ENCODE measurements around the gene GFI1B. TPM values are rescaled to one million over a fixed set of nuclear protein-coding genes. Genes with fewer than 3 reads are reported as not detected.

The GFI1B gene
- total RNA-seq, 1 experiment from 2014 or later = 0.79 TPM

- POLR2A ChIA-PET = interaction anchor here (0.6 to 0.9 kb wide), 2 partner anchors 28 to 647 kb away, joined by 3 read pairs; partner anchors contain the start of genes GTF3C5 and SETX
- no peaks in the 10 kb centered on the region for H3K27me3 ChIP-seq (replicated peaks; ENCODE audit: control insufficient read depth, insufficient read depth, low read length)
- no peaks in the 10 kb centered on the region for H3K9me3 ChIP-seq
- intact Hi-C loops (cut with micrococcal nuclease; ENCODE audit: unreplicated experiment) = no loop called here
- H3K27ac Mint-ChIP-seq (ENCODE audit: unreplicated experiment) = no peak overlapping the region
- peaks cover 6% of the 10 kb centered on the region; the same call in 1 of the 2 replicates for H3K4me1 ChIP-seq
- H3K4me3 ChIP-seq (ENCODE audit: low read depth, low read length) = no peak overlapping the region
- no peak for DNase-seq
- peaks cover 6% of the 10 kb centered on the region for H3K27me3 Mint-ChIP-seq (ENCODE audit: insufficient read depth, unreplicated experiment)
- CTCF ChIA-PET = interaction anchor here (0.6 kb wide), 1 partner anchor 57 kb away, joined by 4 read pairs; no protein-coding TSS in a partner anchor
- BruUV-seq (replicated peaks) = no TSS peak
- H3K36me3 Mint-ChIP-seq (ENCODE audit: insufficient read depth, unreplicated experiment) = no peaks in the 10 kb centered on the region
- no peak overlapping the region for H3K4me3 Mint-ChIP-seq (ENCODE audit: unreplicated experiment)
- TF ChIP-seq, protein P1, sequence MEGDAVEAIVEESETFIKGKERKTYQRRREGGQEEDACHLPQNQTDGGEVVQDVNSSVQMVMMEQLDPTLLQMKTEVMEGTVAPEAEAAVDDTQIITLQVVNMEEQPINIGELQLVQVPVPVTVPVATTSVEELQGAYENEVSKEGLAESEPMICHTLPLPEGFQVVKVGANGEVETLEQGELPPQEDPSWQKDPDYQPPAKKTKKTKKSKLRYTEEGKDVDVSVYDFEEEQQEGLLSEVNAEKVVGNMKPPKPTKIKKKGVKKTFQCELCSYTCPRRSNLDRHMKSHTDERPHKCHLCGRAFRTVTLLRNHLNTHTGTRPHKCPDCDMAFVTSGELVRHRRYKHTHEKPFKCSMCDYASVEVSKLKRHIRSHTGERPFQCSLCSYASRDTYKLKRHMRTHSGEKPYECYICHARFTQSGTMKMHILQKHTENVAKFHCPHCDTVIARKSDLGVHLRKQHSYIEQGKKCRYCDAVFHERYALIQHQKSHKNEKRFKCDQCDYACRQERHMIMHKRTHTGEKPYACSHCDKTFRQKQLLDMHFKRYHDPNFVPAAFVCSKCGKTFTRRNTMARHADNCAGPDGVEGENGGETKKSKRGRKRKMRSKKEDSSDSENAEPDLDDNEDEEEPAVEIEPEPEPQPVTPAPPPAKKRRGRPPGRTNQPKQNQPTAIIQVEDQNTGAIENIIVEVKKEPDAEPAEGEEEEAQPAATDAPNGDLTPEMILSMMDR (IDR thresholded peaks at IDR 0.05; ENCODE audit: insufficient read depth in 1 of 2, low read depth in 1 of 2, low read length in 1 of 2, severe bottlenecking in 1 of 2, unreplicated experiment in 1 of 2) = no peak
- H3K36me3 ChIP-seq (ENCODE audit: control insufficient read depth, insufficient read depth, low read length) = no peaks in the 10 kb centered on the region
- H3K4me1 Mint-ChIP-seq (ENCODE audit: low read depth, unreplicated experiment) = no peaks in the 10 kb centered on the region
- no peaks in the 10 kb centered on the region for H3K9me3 Mint-ChIP-seq (ENCODE audit: unreplicated experiment)
These were observed 23.9 kb downstream of the GFI1B start for GRCh38 chr9:133002147-133003070.

DNA sequence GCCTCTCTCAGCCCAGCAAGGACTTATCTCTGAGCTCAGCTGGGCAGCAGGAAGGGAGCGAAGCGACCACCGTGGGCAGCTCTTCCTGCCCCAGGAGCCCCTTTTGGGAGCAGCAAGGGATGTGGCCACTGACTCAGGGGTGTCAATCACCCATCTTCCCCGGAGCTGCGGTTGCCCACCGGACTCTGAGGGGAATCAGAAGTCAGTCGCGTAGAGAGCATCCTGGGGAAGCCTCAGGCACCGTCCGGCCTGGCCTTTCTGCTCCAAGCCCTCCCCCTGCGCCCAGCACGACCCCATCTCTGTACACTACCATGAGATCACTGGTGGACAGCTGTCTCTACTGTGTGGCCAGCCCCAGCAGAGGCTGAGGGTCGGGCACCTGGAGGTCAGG, 24.6 kb downstream of the GFI1B start:
- no peaks in the 10 kb centered on the region for H3K9me3 Mint-ChIP-seq (ENCODE audit: unreplicated experiment)
- peaks cover 6% of the 10 kb centered on the region for H3K27me3 Mint-ChIP-seq (ENCODE audit: insufficient read depth, unreplicated experiment)
- TF ChIP-seq, protein P1 (IDR thresholded peaks at IDR 0.05; ENCODE audit: insufficient read depth in 1 of 2, low read depth in 1 of 2, low read length in 1 of 2, severe bottlenecking in 1 of 2, unreplicated experiment in 1 of 2) = no peak
- no peak overlapping the region for H3K4me3 Mint-ChIP-seq (ENCODE audit: unreplicated experiment)
- Histone ChIP-seq H3K4me3 (ENCODE audit: low read depth, low read length) (no peak overlapping the region), H3K4me1 (no peaks in the 10 kb centered on the region), H3K27me3 (replicated peaks; ENCODE audit: control insufficient read depth, insufficient read depth, low read length) (no peaks in the 10 kb centered on the region), H3K36me3 (ENCODE audit: control insufficient read depth, insufficient read depth, low read length) (no peaks in the 10 kb centered on the region), H3K9me3 (no peaks in the 10 kb centered on the region)
- no peak overlapping the region for H3K27ac Mint-ChIP-seq (ENCODE audit: unreplicated experiment)
- ChIA-PET POLR2A (interaction anchor here (0.9 kb wide), 1 partner anchor 27 kb away, joined by 3 read pairs; the partner anchor contains the start of gene GTF3C5), CTCF (no interaction called here)
- intact Hi-C loops (cut with micrococcal nuclease; ENCODE audit: unreplicated experiment) = no loop called here
- no peak for DNase-seq
- no peaks in the 10 kb centered on the region for H3K36me3 Mint-ChIP-seq (ENCODE audit: insufficient read depth, unreplicated experiment)
- BruUV-seq (replicated peaks) = no TSS peak
- no peaks in the 10 kb centered on the region for H3K4me1 Mint-ChIP-seq (ENCODE audit: low read depth, unreplicated experiment)

GRCh38 chr9:133003671-133004090, 25.2 kb downstream of the GFI1B start:
- no peaks in the 10 kb centered on the region for H3K27me3 ChIP-seq (replicated peaks; ENCODE audit: control insufficient read depth, insufficient read depth, low read length)
- CTCF ChIA-PET = no interaction called here
- H3K27ac Mint-ChIP-seq (ENCODE audit: unreplicated experiment) = no peak overlapping the region

More at GRCh38 chr9:133003671-133004090, 25.2 kb downstream of the GFI1B start:
- Mint-ChIP-seq H3K36me3 (ENCODE audit: insufficient read depth, unreplicated experiment) (no peaks in the 10 kb centered on the region), H3K27me3 (ENCODE audit: insufficient read depth, unreplicated experiment) (peaks cover 6% of the 10 kb centered on the region), H3K4me3 (ENCODE audit: unreplicated experiment) (no peak overlapping the region), H3K9me3 (ENCODE audit: unreplicated experiment) (no peaks in the 10 kb centered on the region), H3K4me1 (ENCODE audit: low read depth, unreplicated experiment) (no peaks in the 10 kb centered on the region)
- TF ChIP-seq, protein P1 (IDR thresholded peaks at IDR 0.05; ENCODE audit: insufficient read depth in 1 of 2, low read depth in 1 of 2, low read length in 1 of 2, severe bottlenecking in 1 of 2, unreplicated experiment in 1 of 2) = no peak
- BruUV-seq (replicated peaks) = no TSS peak
- Histone ChIP-seq H3K4me1 (no peaks in the 10 kb centered on the region), H3K9me3 (no peaks in the 10 kb centered on the region), H3K36me3 (ENCODE audit: control insufficient read depth, insufficient read depth, low read length) (no peaks in the 10 kb centered on the region), H3K4me3 (ENCODE audit: low read depth, low read length) (no peak overlapping the region)
- intact Hi-C loops (cut with micrococcal nuclease; ENCODE audit: unreplicated experiment) = no loop called here
- POLR2A ChIA-PET = no interaction called here
- no peak for DNase-seq
